Mammary epithelial cell (primary cell): ENCODE data around the gene ZFP91.

Experiments used
- EZH2 ChIP-seq: IDR thresholded peaks from 2 replicates; pipeline ENCODE4 v1.6.1; 2012; ENCODE audit warnings: low read length, inconsistent platforms, borderline replicate concordance
- TF ChIP-seq, protein P1 (sequence below), 2 donors: IDR thresholded peaks in 1 of 2; conservative IDR thresholded peaks in 1 of 2; 2 replicates each; pipeline ENCODE4 v1.5.1; 2011 to 2012; ENCODE audit warnings: inconsistent platforms in 2 of 2, low read length in 2 of 2, mild to moderate bottlenecking in 2 of 2, control low read depth in 1 of 2, low read depth in 1 of 2; ENCODE audit not compliant: insufficient read depth in 1 of 2; ENCODE audit errors: extremely low read depth in 1 of 2

GRCh38 chr11:58586998-58587397 is 8.1 kb downstream of the ZFP91 start:
- TF ChIP-seq, protein P1, sequence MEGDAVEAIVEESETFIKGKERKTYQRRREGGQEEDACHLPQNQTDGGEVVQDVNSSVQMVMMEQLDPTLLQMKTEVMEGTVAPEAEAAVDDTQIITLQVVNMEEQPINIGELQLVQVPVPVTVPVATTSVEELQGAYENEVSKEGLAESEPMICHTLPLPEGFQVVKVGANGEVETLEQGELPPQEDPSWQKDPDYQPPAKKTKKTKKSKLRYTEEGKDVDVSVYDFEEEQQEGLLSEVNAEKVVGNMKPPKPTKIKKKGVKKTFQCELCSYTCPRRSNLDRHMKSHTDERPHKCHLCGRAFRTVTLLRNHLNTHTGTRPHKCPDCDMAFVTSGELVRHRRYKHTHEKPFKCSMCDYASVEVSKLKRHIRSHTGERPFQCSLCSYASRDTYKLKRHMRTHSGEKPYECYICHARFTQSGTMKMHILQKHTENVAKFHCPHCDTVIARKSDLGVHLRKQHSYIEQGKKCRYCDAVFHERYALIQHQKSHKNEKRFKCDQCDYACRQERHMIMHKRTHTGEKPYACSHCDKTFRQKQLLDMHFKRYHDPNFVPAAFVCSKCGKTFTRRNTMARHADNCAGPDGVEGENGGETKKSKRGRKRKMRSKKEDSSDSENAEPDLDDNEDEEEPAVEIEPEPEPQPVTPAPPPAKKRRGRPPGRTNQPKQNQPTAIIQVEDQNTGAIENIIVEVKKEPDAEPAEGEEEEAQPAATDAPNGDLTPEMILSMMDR (conservative IDR thresholded peaks at IDR 0.05 in 1 of 2, IDR thresholded peaks at IDR 0.05 in 1 of 2; ENCODE audit: extremely low read depth in 1 of 2, insufficient read depth in 1 of 2, low read depth in 1 of 2, low read length in 2 of 2) = no peak
- TF ChIP-seq EZH2 = no peak
